IMR-90 (cell line): ENCODE data around the gene HDAC5. TPM values are rescaled to one million over a fixed set of nuclear protein-coding genes. Genes with fewer than 3 reads are reported as not detected.

ENCODE experiments used
- ATAC-seq: fragments of 200-7000 bp; cut with Tn5 transposase; 2 replicates; pipeline ENCODE4 v1.9.1; 2020; ENCODE audit warnings: low read depth, mild to moderate bottlenecking, moderate library complexity
- BruUV-seq: library from RNA; stranded (reverse); fragments of 400-500 nt; replicated peaks from 2 replicates; lab custom pipeline; 2021; lab: Mats Ljungman, UMichigan
- CTCF ChIA-PET: fragments of 300-600 bp; formaldehyde crosslinking; extraction: SDS; loops from one replicate; lab custom pipeline; 2021; ENCODE audit warnings: antibody characterized with exemption; lab: Yijun Ruan, JAX
- POLR2A ChIA-PET: fragments of 300-600 bp; sonication (Branson Sonifier 250); formaldehyde crosslinking; loops from one replicate; lab custom pipeline; 2022; ENCODE audit warnings: antibody characterized with exemption; ENCODE audit not compliant: unreplicated experiment; lab: Charles Lee
- DNase-seq: peaks from one replicate; pipeline ENCODE4 v3.0.0; 2013
- H2AFZ ChIP-seq: replicated peaks from 2 replicates; pipeline ENCODE3; 2013; ENCODE audit warnings: low read length, mild to moderate bottlenecking; ENCODE audit not compliant: poor library complexity
- H2AK5ac ChIP-seq: 2 replicates; pipeline ENCODE4 v1.6.1; 2013; ENCODE audit warnings: low read depth, low read length, inconsistent platforms
- H2AK9ac ChIP-seq: replicated peaks from 2 replicates; pipeline ENCODE3; 2013; ENCODE audit warnings: mild to moderate bottlenecking, low read depth, low read length, moderate library complexity; ENCODE audit not compliant: poor library complexity
- H2BK120ac ChIP-seq: 2 replicates; pipeline ENCODE4 v1.6.1; 2013; ENCODE audit warnings: low read depth, low read length, inconsistent platforms
- H2BK15ac ChIP-seq: 3 replicates; pipeline ENCODE4 v1.6.1; 2013; ENCODE audit warnings: low read depth, low read length, inconsistent platforms
- H2BK20ac ChIP-seq: 2 replicates; pipeline ENCODE4 v1.6.1; 2013; ENCODE audit warnings: low read depth, mild to moderate bottlenecking, inconsistent platforms, low read length, moderate library complexity
- H2BK5ac ChIP-seq: 2 replicates; pipeline ENCODE4 v1.6.1; 2013; ENCODE audit warnings: mild to moderate bottlenecking, low read depth, low read length, inconsistent platforms; ENCODE audit not compliant: poor library complexity, severe bottlenecking
- H3K14ac ChIP-seq: replicated peaks from 2 replicates; pipeline ENCODE4 v1.6.1; 2013; ENCODE audit warnings: low read depth, low read length, inconsistent platforms
- H3K18ac ChIP-seq: 2 replicates; pipeline ENCODE4 v1.6.1; 2013; ENCODE audit warnings: low read depth, low read length, control low read depth
- H3K23ac ChIP-seq: 2 replicates; pipeline ENCODE4 v1.6.1; 2013; ENCODE audit warnings: low read depth, low read length, inconsistent platforms
- H3K27ac ChIP-seq: 2 replicates; pipeline ENCODE4 v1.5.1; 2013; ENCODE audit warnings: mild to moderate bottlenecking, control low read depth, low read length; ENCODE audit not compliant: insufficient read depth
- H3K27me3 ChIP-seq: 2 replicates; pipeline ENCODE4 v1.6.1; 2013; ENCODE audit warnings: low read length; ENCODE audit not compliant: control insufficient read depth, insufficient read depth
- H3K36me3 ChIP-seq: 2 replicates; pipeline ENCODE4 v1.6.1; 2013; ENCODE audit warnings: low read length, mixed read lengths; ENCODE audit not compliant: control insufficient read depth, insufficient read depth
- H3K4ac ChIP-seq: 2 replicates; pipeline ENCODE4 v1.6.1; 2013; ENCODE audit warnings: low read depth, low read length, inconsistent platforms
- H3K4me1 ChIP-seq: 2 replicates; pipeline ENCODE4 v1.6.1; 2013; ENCODE audit warnings: low read length, mixed read lengths; ENCODE audit not compliant: control insufficient read depth, insufficient read depth
- H3K4me2 ChIP-seq: 2 replicates; pipeline ENCODE4 v1.6.1; 2013; ENCODE audit warnings: low read depth, mild to moderate bottlenecking, control low read depth, low read length, moderate library complexity
- H3K4me3 ChIP-seq: 2 replicates; pipeline ENCODE4 v1.5.1; 2013; ENCODE audit warnings: low read depth, mild to moderate bottlenecking, control low read depth, low read length, moderate library complexity; ENCODE audit not compliant: insufficient read depth
- H3K56ac ChIP-seq: 2 replicates; pipeline ENCODE4 v1.6.1; 2013; ENCODE audit warnings: low read length, inconsistent platforms; ENCODE audit not compliant: insufficient read depth; ENCODE audit errors: extremely low read depth
- H3K79me1 ChIP-seq, 2 experiments: 2 replicates each; pipeline ENCODE4 v1.6.1; 2013; ENCODE audit warnings: low read length in 2 of 2, inconsistent platforms in 1 of 2, low read depth in 1 of 2
- H3K9ac ChIP-seq: 2 replicates; pipeline ENCODE4 v1.6.1; 2013; ENCODE audit warnings: low read depth, low read length, control low read depth
- H3K9me1 ChIP-seq: 2 replicates; pipeline ENCODE4 v1.6.1; 2013; ENCODE audit warnings: low read length, inconsistent platforms; ENCODE audit not compliant: insufficient read depth
- H3K9me3 ChIP-seq: 2 replicates; pipeline ENCODE4 v1.6.1; 2013; ENCODE audit warnings: low read length; ENCODE audit not compliant: control insufficient read depth, insufficient read depth
- H4K20me1 ChIP-seq: 2 replicates; pipeline ENCODE4 v1.6.1; 2013; ENCODE audit warnings: low read length, inconsistent platforms; ENCODE audit not compliant: insufficient read depth
- H4K5ac ChIP-seq: 2 replicates; pipeline ENCODE4 v1.6.1; 2013; ENCODE audit warnings: mild to moderate bottlenecking, low read depth, low read length, control low read depth
- H4K8ac ChIP-seq, 2 experiments: 2 replicates each; pipeline ENCODE4 v1.6.1; 2013; ENCODE audit warnings: low read depth in 2 of 2, low read length in 2 of 2, control low read depth in 1 of 2, inconsistent platforms in 1 of 2
- H4K91ac ChIP-seq: 2 replicates; pipeline ENCODE4 v1.6.1; 2013; ENCODE audit warnings: low read depth, low read length, inconsistent platforms; ENCODE audit not compliant: insufficient read depth
- BHLHE40 ChIP-seq: fragments of 150-350 bp; IDR thresholded peaks from 2 replicates; pipeline ENCODE4 v1.6.1; 2016; ENCODE audit warnings: mild to moderate bottlenecking, low read depth, low read length
- CTCF ChIP-seq: conservative IDR thresholded peaks from 2 replicates; pipeline ENCODE4 v1.5.1; 2012; ENCODE audit warnings: mild to moderate bottlenecking, low read depth, low read length, improper control_type of control experiment
- WGBS, 2 experiments: methylation state at CpG; one replicate each; pipeline versions ENCODE4 v1.1.5 to v1.1.7; 2013; ENCODE audit warnings: missing lambda C conversion rate in 2 of 2; ENCODE audit not compliant: insufficient read length in 1 of 2; ENCODE audit errors: extremely low coverage in 2 of 2; 5-methylcytosine and 5-hydroxymethylcytosine counted together
- dilution Hi-C: fragments of 300-500 bp; cut with HindIII; formaldehyde crosslinking; loops from one replicate; pipeline ENCODE4 v1.14.3; 2018; ENCODE audit warnings: low sequenced_read_pairs; ENCODE audit not compliant: unreplicated experiment
- in situ Hi-C: fragments of 300-500 bp; cut with MboI; formaldehyde crosslinking; loops from 3 replicates; pipeline ENCODE4 v1.14.3; 2019; ENCODE audit warnings: low sequenced_read_pairs, inconsistent platforms, mixed read lengths
- intact Hi-C: fragments of 100-400 bp; cut with micrococcal nuclease; formaldehyde crosslinking; loops from 2 replicates; pipeline ENCODE4 v1.10.0; 2022
- polyA plus RNA-seq, 3 experiments: library from polyadenylated mRNA; depleted of rRNA; stranded (reverse); fragments of >200 nt; gene quantifications; 2 replicates each; pipeline ENCODE4 v1.2.3, GENCODE V29; 2012; ENCODE audit warnings: low replicate concordance in 1 of 3
- total RNA-seq: library from RNA; depleted of rRNA; stranded (reverse); fragments of >200 nt; gene quantifications from 2 replicates; pipeline ENCODE4 v1.2.3, GENCODE V29; 2012

Gene HDAC5
- total and polyA plus RNA-seq, 2 of the 4 experiments (the other 2 are of a cell fraction), result 47.0 to 61.3 TPM

GRCh38 chr17:44074231-44074910 lies 49.1 kb downstream of the HDAC5 start:
- no peak overlapping the region for H3K4me3 ChIP-seq
- no peak overlapping the region for H3K4ac ChIP-seq
- peaks cover 24% of the 10 kb centered on the region for H3K4me1 ChIP-seq
- H2AK9ac ChIP-seq, result peak overlapping the region; percentile 18
- H2AFZ ChIP-seq, result no peak overlapping the region
- no peak overlapping the region for H4K8ac ChIP-seq
- POLR2A ChIA-PET, result no interaction called here
- in situ Hi-C loops, result no loop called here
- intact Hi-C loops, result no loop called here
- H3K27ac ChIP-seq, result no peak overlapping the region
- H3K18ac ChIP-seq, result no peak overlapping the region
- 0 out of 2 replicates have a peak, but pooled peaks cover 6% of the 10 kb centered on the region for H4K20me1 ChIP-seq
- peaks cover 16 to 65% of the 10 kb centered on the region in 2 experiments; a peak in 3 of 4 replicates for H3K79me1 ChIP-seq
- CTCF ChIA-PET, result interaction anchor here (0.9 kb wide), 1 partner anchor 42 kb away, joined by 5 read pairs; no protein-coding TSS in a partner anchor
- no peaks in the 10 kb centered on the region for H3K9me3 ChIP-seq
- TF ChIP-seq CTCF, result 0 out of 2 replicates have a peak, but pooled peaks have one; percentile 5
- TF ChIP-seq BHLHE40, result no peak
- no peak overlapping the region for H3K56ac ChIP-seq
- 54% methylated on average over 3 of the region's 9 CpGs; no CpG with 5 or more reads in 1 of the 2 experiments for WGBS, 2 experiments
- H3K4me2 ChIP-seq, result no peak overlapping the region
- H2BK120ac ChIP-seq, result no peak overlapping the region
- H4K5ac ChIP-seq, result no peak overlapping the region
- H2BK5ac ChIP-seq, result no peak overlapping the region
- DNase-seq, result peak; percentile 39
- no peak overlapping the region for H3K14ac ChIP-seq
- no peaks in the 10 kb centered on the region for H3K27me3 ChIP-seq
- H3K23ac ChIP-seq, result no peak overlapping the region
- H2BK15ac ChIP-seq, result no peak overlapping the region
- H4K91ac ChIP-seq, result no peak overlapping the region
- no peak overlapping the region for H3K9ac ChIP-seq
- peaks cover 6% of the 10 kb centered on the region for H3K9me1 ChIP-seq
- no peak overlapping the region for H2BK20ac ChIP-seq
- peaks cover 36% of the 10 kb centered on the region for H3K36me3 ChIP-seq
- dilution Hi-C loops, result no loop called here
- ATAC-seq, result no peak
- no peak overlapping the region for H2AK5ac ChIP-seq
- no TSS peak for BruUV-seq
